GM23338 (cell line): Measurements from ENCODE around the gene IL6. TPM values are rescaled to one million over a fixed set of nuclear protein-coding genes. Genes with fewer than 3 reads are reported as not detected.

Experiments
- ATAC-seq: fragments of 200-7000 bp; cut with Tn5 transposase; 3 replicates; pipeline ENCODE4 v1.9.1; 2020
- DNase-seq: peaks from one replicate; pipeline ENCODE4 v3.0.0-alpha.2; 2015; ENCODE audit warnings: low spot score
- H2AFZ ChIP-seq: fragments of 200-600 bp; sonication (generic); 2 replicates; pipeline ENCODE4 v1.8.0; 2016; ENCODE audit warnings: antibody characterized with exemption, mild to moderate bottlenecking, moderate library complexity
- H3F3A ChIP-seq: fragments of 200-600 bp; sonication (generic); replicated peaks from 2 replicates; pipeline ENCODE4 v1.8.0; 2017; ENCODE audit warnings: antibody characterized with exemption, mixed run types, low read depth
- H3K27ac ChIP-seq: fragments of 200-600 bp; sonication (generic); 2 replicates; pipeline ENCODE4 v1.6.1; 2016; ENCODE audit warnings: low read depth
- H3K27me3 ChIP-seq: fragments of 200-600 bp; sonication (generic); 2 replicates; pipeline ENCODE4 v1.8.0; 2016; ENCODE audit warnings: mild to moderate bottlenecking, mixed run types, moderate library complexity; ENCODE audit not compliant: insufficient read depth
- H3K36me3 ChIP-seq: fragments of 200-600 bp; sonication (generic); 2 replicates; pipeline ENCODE4 v1.8.0; 2016; ENCODE audit warnings: mild to moderate bottlenecking; ENCODE audit not compliant: insufficient read depth
- H3K4me1 ChIP-seq: fragments of 200-600 bp; sonication (generic); 2 replicates; pipeline ENCODE4 v1.8.0; 2016; ENCODE audit warnings: mild to moderate bottlenecking, moderate library complexity; ENCODE audit not compliant: insufficient read depth
- H3K4me2 ChIP-seq: fragments of 200-600 bp; sonication (generic); 2 replicates; pipeline ENCODE4 v1.7.1; 2017; ENCODE audit warnings: mixed run types
- H3K4me3 ChIP-seq: fragments of 200-600 bp; sonication (generic); 2 replicates; pipeline ENCODE4 v1.6.1; 2016; ENCODE audit warnings: mixed run types
- H3K79me2 ChIP-seq: fragments of 200-600 bp; sonication (generic); replicated peaks from 2 replicates; pipeline ENCODE4 v1.8.0; 2017; ENCODE audit warnings: mild to moderate bottlenecking; ENCODE audit not compliant: insufficient read depth
- H3K9me2 ChIP-seq: fragments of 200-600 bp; sonication (generic); 2 replicates; pipeline ENCODE4 v1.8.0; 2017; ENCODE audit not compliant: insufficient read depth
- H4K20me1 ChIP-seq: fragments of 200-600 bp; sonication (generic); replicated peaks from 2 replicates; pipeline ENCODE4 v1.8.0; 2017; ENCODE audit warnings: mild to moderate bottlenecking; ENCODE audit not compliant: insufficient read depth
- H3K27ac Mint-ChIP-seq: 2 replicates; pipeline ENCODE4 v1.8.0; 2020; ENCODE audit warnings: inconsistent platforms, mild to moderate bottlenecking, moderate library complexity, mixed read lengths
- H3K27me3 Mint-ChIP-seq: 3 replicates; pipeline ENCODE4 v1.8.0; 2022; ENCODE audit warnings: low read depth, mild to moderate bottlenecking, moderate library complexity, mixed read lengths, inconsistent platforms; ENCODE audit not compliant: insufficient read depth, poor library complexity
- H3K36me3 Mint-ChIP-seq: 3 replicates; pipeline ENCODE4 v1.8.0; 2021; ENCODE audit warnings: low read depth, mild to moderate bottlenecking, inconsistent platforms, moderate library complexity, mixed read lengths
- H3K4me1 Mint-ChIP-seq: 3 replicates; pipeline ENCODE4 v1.8.0; 2020; ENCODE audit warnings: mild to moderate bottlenecking, inconsistent platforms, mixed read lengths
- H3K4me3 Mint-ChIP-seq: 3 replicates; pipeline ENCODE4 v1.8.0; 2021; ENCODE audit warnings: moderate library complexity, mild to moderate bottlenecking, inconsistent platforms, mixed read lengths
- H3K9me3 Mint-ChIP-seq: 3 replicates; pipeline ENCODE4 v1.8.0; 2020; ENCODE audit warnings: moderate library complexity, mild to moderate bottlenecking, inconsistent platforms, mixed read lengths
- CREB1 ChIP-seq: fragments of 250-450 bp; sonication (Bioruptor Pico); IDR thresholded peaks from 2 replicates; pipeline ENCODE4 v1.5.0; 2020; ENCODE audit warnings: low read depth, mild to moderate bottlenecking, moderate library complexity
- CTCF ChIP-seq, 2 experiments: fragments of 200-600 bp in 1 of 2; sonication (generic) in 1 of 2; conservative IDR thresholded peaks; 2 replicates each; pipeline versions ENCODE4 v1.5.1 to v1.6.1; 2016 to 2017; ENCODE audit warnings: antibody characterized with exemption in 2 of 2, low read depth in 2 of 2, mild to moderate bottlenecking in 2 of 2, moderate library complexity in 1 of 2
- EZH2 ChIP-seq: fragments of 200-600 bp; sonication (generic); IDR thresholded peaks from one replicate; pipeline ENCODE4 v1.8.0; 2017; ENCODE audit warnings: antibody characterized with exemption, mild to moderate bottlenecking, low read depth; ENCODE audit not compliant: unreplicated experiment
- EZH2phosphoT487 ChIP-seq: fragments of 200-600 bp; sonication (generic); IDR thresholded peaks from one replicate; pipeline ENCODE4 v1.8.1; 2018; ENCODE audit warnings: antibody characterized with exemption; ENCODE audit not compliant: unreplicated experiment
- JUNB ChIP-seq: IDR thresholded peaks from one replicate; pipeline ENCODE4 v1.6.1; 2016; ENCODE audit warnings: antibody characterized with exemption; ENCODE audit not compliant: unreplicated experiment
- ZNF114 ChIP-seq: fragments of 250-450 bp; sonication (Bioruptor Pico); IDR thresholded peaks from 2 replicates; pipeline ENCODE4 v1.5.0; 2020; ENCODE audit warnings: mild to moderate bottlenecking, moderate library complexity
- ZNF331 ChIP-seq: fragments of 250-450 bp; sonication (Bioruptor Pico); IDR thresholded peaks from 2 replicates; pipeline ENCODE4 v1.5.0; 2020; ENCODE audit warnings: low read depth, mild to moderate bottlenecking, moderate library complexity
- polyA plus RNA-seq: library from polyadenylated mRNA; unstranded; fragments of >200 nt; fragmentation: Nextera tagmentation; extraction: Ambion mirVana; gene quantifications from 2 replicates; pipeline ENCODE4 v1.2.1, GENCODE V29; 2016
- total RNA-seq: library from RNA; depleted of rRNA; stranded (reverse); fragments of >200 nt; shearing (Covaris generic); gene quantifications from 2 replicates; pipeline ENCODE4 v1.2.3, GENCODE V29; 2014
- TF ChIP-seq, protein P1 (sequence below): fragments of 250-450 bp; sonication (Bioruptor Pico); IDR thresholded peaks from 2 replicates; pipeline ENCODE4 v1.5.0; 2020; ENCODE audit warnings: mild to moderate bottlenecking, moderate library complexity
- TF ChIP-seq, protein P2 (sequence below): IDR thresholded peaks from one replicate; pipeline ENCODE4 v1.6.1; 2018; ENCODE audit warnings: antibody characterized with exemption; ENCODE audit not compliant: unreplicated experiment

Gene IL6
- total and polyA plus RNA-seq, 2 experiments from 2014 or later: 1.6 TPM; not detected in 1

DNA sequence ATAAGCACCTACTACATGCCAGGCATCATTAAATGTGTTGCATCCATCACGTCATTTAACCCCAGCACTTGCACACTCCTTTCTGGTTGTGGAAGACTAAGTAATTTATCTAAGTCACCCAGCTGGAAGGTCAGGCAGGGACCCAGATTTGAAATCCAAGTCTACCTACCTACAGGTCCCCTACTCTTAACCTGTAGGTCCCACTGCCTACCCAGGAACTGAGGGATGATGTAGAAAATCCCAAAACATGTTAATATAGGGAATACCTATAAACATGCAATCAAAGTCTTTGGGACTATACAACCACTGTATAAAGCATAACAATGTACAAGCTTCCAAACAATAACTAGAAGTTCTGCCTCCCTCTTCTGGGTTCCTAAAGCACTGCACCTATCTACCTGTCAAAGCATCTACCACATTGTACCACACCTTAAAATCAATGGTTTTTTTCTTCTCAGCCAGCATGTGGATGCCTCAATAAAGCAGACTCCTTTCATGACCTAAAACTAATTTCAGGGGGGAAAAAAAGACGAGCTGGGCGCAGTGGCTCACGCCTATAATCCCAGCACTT lies 5.6 kb downstream of the IL6 start:
- Histone ChIP-seq H3K79me2 (no peaks in the 10 kb centered on the region), H2AFZ (no peak overlapping the region), H3K36me3 (no peaks in the 10 kb centered on the region), H3K9me2 (0 out of 2 replicates have a peak, but pooled peaks cover 5% of the 10 kb centered on the region), H3K4me3 (no peak overlapping the region), H3K4me1 (peaks cover 6% of the 10 kb centered on the region; the same call in 1 of the 2 replicates), H3K4me2 (no peak overlapping the region), H3K27me3 (no peaks in the 10 kb centered on the region), H3F3A (no peaks in the 10 kb centered on the region), H4K20me1 (no peaks in the 10 kb centered on the region), H3K27ac (no peak overlapping the region)
- TF ChIP-seq EZH2phosphoT487 (no peak), EZH2 (no peak), ZNF114 (CRISPR knock-in tag) (no peak), JUNB (no peak), CTCF (conservative IDR thresholded peaks at IDR 0.05; ENCODE audit: low read depth in 2 of 2) (peak; percentile 54 to 67), CREB1 (CRISPR knock-in tag) (no peak), ZNF331 (CRISPR knock-in tag) (no peak)
- TF ChIP-seq, protein P1, sequence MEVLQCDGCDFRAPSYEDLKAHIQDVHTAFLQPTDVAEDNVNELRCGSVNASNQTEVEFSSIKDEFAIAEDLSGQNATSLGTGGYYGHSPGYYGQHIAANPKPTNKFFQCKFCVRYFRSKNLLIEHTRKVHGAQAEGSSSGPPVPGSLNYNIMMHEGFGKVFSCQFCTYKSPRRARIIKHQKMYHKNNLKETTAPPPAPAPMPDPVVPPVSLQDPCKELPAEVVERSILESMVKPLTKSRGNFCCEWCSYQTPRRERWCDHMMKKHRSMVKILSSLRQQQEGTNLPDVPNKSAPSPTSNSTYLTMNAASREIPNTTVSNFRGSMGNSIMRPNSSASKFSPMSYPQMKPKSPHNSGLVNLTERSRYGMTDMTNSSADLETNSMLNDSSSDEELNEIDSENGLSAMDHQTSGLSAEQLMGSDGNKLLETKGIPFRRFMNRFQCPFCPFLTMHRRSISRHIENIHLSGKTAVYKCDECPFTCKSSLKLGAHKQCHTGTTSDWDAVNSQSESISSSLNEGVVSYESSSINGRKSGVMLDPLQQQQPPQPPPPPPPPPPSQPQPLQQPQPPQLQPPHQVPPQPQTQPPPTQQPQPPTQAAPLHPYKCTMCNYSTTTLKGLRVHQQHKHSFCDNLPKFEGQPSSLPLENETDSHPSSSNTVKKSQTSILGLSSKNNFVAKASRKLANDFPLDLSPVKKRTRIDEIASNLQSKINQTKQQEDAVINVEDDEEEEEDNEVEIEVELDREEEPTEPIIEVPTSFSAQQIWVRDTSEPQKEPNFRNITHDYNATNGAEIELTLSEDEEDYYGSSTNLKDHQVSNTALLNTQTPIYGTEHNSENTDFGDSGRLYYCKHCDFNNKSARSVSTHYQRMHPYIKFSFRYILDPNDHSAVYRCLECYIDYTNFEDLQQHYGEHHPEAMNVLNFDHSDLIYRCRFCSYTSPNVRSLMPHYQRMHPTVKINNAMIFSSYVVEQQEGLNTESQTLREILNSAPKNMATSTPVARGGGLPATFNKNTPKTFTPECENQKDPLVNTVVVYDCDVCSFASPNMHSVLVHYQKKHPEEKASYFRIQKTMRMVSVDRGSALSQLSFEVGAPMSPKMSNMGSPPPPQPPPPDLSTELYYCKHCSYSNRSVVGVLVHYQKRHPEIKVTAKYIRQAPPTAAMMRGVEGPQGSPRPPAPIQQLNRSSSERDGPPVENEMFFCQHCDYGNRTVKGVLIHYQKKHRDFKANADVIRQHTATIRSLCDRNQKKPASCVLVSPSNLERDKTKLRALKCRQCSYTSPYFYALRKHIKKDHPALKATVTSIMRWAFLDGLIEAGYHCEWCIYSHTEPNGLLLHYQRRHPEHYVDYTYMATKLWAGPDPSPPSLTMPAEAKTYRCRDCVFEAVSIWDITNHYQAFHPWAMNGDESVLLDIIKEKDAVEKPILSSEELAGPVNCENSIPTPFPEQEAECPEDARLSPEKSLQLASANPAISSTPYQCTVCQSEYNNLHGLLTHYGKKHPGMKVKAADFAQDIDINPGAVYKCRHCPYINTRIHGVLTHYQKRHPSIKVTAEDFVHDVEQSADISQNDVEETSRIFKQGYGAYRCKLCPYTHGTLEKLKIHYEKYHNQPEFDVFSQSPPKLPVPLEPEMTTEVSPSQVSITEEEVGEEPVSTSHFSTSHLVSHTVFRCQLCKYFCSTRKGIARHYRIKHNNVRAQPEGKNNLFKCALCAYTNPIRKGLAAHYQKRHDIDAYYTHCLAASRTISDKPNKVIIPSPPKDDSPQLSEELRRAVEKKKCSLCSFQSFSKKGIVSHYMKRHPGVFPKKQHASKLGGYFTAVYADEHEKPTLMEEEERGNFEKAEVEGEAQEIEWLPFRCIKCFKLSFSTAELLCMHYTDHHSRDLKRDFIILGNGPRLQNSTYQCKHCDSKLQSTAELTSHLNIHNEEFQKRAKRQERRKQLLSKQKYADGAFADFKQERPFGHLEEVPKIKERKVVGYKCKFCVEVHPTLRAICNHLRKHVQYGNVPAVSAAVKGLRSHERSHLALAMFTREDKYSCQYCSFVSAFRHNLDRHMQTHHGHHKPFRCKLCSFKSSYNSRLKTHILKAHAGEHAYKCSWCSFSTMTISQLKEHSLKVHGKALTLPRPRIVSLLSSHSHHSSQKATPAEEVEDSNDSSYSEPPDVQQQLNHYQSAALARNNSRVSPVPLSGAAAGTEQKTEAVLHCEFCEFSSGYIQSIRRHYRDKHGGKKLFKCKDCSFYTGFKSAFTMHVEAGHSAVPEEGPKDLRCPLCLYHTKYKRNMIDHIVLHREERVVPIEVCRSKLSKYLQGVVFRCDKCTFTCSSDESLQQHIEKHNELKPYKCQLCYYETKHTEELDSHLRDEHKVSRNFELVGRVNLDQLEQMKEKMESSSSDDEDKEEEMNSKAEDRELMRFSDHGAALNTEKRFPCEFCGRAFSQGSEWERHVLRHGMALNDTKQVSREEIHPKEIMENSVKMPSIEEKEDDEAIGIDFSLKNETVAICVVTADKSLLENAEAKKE (CRISPR knock-in tag): no peak
- TF ChIP-seq, protein P2, sequence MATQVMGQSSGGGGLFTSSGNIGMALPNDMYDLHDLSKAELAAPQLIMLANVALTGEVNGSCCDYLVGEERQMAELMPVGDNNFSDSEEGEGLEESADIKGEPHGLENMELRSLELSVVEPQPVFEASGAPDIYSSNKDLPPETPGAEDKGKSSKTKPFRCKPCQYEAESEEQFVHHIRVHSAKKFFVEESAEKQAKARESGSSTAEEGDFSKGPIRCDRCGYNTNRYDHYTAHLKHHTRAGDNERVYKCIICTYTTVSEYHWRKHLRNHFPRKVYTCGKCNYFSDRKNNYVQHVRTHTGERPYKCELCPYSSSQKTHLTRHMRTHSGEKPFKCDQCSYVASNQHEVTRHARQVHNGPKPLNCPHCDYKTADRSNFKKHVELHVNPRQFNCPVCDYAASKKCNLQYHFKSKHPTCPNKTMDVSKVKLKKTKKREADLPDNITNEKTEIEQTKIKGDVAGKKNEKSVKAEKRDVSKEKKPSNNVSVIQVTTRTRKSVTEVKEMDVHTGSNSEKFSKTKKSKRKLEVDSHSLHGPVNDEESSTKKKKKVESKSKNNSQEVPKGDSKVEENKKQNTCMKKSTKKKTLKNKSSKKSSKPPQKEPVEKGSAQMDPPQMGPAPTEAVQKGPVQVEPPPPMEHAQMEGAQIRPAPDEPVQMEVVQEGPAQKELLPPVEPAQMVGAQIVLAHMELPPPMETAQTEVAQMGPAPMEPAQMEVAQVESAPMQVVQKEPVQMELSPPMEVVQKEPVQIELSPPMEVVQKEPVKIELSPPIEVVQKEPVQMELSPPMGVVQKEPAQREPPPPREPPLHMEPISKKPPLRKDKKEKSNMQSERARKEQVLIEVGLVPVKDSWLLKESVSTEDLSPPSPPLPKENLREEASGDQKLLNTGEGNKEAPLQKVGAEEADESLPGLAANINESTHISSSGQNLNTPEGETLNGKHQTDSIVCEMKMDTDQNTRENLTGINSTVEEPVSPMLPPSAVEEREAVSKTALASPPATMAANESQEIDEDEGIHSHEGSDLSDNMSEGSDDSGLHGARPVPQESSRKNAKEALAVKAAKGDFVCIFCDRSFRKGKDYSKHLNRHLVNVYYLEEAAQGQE: no peak
- Mint-ChIP-seq H3K9me3 (0 out of 3 replicates have a peak, but pooled peaks cover 3% of the 10 kb centered on the region), H3K36me3 (no peaks in the 10 kb centered on the region), H3K4me3 (no peak overlapping the region), H3K27ac (no peak overlapping the region), H3K27me3 (no peaks in the 10 kb centered on the region), H3K4me1 (peaks cover 11% of the 10 kb centered on the region; the same call in 2 of the 3 replicates)
- ATAC-seq (no peak; the same call in 1 of the 3 replicates), DNase-seq (peak; percentile 34)
